Germinal center (tissue), 1 donor: ENCODE measurements around the gene DOCK1.

ENCODE experiments used
- DNase-seq: peaks from one replicate; pipeline ENCODE4 v3.0.0; 2012; ENCODE audit warnings: mixed read lengths, low spot score

Gene DOCK1

GRCh38 chr10:127012071-127012768, 107.0 kb downstream of the DOCK1 start:
- no peak for DNase-seq

DNA sequence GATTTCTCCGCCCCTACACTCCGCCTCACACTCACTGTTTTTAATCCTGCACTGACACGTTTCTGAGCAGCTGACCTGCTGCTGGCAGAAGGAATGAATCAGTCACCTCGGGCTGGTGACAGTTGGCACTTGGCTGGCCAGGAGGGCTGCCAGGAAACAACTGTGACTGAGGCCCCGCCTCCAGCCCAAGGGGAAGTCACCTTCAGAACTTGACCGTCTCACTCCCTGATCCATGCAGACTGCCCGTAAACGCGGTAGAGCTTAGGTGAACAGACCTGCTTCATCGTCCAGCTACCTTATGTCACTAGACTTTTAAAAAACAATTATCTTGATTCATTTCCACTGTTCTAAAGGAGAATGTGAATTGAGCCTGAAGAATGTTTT, 107.5 kb downstream of the DOCK1 start:
- no peak for DNase-seq

DNA sequence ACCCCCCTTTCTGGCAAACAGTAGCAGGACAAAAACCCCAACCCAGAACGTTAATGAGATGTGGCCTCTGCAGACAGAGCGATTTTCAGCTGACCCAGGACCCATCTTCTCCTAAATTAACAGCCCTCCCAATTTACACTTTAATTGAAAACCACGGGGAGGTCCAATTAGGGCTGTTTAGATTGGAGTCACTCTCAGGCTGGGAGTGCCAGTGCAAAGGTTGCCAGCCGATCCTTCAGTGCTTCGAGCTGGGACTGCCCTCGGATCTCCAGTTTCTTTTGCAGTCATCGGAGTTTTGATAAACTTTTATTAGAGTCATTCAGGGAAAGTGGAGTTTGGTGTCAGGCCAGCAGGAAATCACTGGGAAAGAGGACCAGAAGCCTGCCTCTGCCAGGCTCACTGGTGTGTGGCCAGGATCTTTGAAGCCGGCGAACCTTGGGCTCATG, 108.0 kb downstream of the DOCK1 start:
- DNase-seq, result no peak

DNA sequence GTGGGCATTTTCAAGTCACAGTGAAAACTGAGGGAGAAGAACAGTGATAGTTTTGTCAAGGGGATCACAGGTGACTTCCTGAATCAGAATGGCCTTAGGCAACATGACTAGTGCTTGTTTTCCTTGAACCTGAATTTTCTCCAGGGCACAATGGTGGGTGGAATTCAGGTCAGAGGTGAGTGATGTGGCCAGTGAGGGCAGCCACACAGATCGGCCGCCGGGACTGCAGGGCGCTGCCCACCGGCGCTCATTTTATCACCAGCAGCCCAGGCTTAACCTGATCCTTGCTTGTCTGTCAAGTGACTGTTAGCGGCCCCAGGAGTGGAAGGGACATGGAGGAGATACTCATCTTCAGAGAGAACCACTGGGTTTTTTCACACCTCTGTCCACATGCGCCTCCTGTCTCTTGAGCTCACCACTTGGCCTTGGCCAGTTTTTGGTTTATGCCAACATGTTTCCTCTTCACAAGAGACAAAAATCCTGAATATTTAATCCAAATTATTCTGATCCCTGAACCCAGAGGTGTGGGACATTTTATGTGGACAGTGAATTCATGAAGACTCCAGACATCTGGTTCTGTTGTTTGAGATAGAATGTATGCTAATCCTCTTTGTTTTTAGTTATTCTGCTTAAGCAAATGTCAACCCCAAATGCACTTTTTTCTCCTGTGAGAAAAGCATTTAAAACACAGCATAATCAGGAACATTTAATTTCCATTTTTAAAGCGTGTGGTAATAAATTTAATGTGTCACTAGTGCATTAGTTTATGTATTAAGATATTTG, 108.7 kb downstream of the DOCK1 start:
- DNase-seq, result no peak

DNA sequence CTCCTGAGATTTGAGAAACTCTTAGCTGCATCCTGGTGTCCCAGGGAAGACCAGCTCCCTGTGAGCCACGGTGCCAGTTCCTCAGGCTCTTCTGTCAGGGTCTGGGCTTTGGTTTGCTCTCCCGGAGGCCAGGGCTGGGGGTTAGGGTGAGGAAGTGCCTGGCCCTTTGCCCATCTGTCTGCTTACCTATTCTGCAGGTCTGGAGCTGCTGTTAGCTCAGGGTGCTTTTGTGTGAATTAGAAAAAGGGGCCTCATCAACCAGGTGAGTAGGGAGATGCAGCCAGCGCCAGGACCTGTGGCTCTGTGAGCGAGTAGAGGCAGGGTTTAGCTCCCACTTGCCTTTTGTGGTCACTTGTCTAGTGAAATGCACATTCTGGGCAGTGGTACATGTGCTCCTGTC, 109.4 kb downstream of the DOCK1 start:
- no peak for DNase-seq

GRCh38 chr10:127015373-127015772, 110.1 kb downstream of the DOCK1 start:
- DNase-seq, result no peak

DNA sequence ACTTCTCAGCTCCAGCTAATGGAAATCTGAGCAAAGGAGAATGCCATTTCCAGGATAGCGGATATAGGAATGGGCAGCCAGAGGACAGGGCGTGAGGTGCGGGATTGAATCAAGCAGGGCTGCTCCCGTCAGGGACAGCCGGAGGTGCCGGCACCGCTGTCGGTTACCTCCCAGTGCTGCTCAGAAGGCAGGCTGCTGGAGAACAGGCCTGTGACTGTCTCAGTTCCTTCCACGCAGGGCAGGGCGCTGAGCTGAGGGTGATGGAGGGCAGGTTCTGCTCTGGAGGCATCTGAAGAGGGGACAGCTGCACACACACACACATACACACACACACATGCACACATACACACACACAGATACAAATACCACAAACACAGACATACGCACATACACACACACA, 111.1 kb downstream of the DOCK1 start:
- no peak for DNase-seq

- no peak for DNase-seq
These were observed 112.5 kb downstream of the DOCK1 start for GRCh38 chr10:127017541-127018297.

DNA sequence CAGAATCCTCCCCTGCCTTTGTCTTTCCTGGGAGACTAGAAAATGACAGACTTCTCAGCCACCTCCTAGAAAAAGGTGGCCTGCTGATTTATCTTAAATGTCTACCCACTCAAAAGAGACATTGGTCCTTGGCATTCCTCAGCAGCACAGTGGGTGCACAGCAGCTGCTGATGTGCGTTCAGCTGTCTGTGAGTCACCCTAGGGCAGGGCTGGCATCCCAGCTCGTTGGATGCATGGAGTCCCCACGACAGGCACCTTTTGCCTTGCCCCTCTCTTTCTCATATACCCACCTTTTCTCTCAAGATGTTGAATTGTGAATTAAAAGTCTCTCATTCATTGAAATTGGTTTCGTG, 113.0 kb downstream of the DOCK1 start:
- no peak for DNase-seq

GRCh38 chr10:127018766-127019165, 113.5 kb downstream of the DOCK1 start:
- DNase-seq, result no peak

DNA sequence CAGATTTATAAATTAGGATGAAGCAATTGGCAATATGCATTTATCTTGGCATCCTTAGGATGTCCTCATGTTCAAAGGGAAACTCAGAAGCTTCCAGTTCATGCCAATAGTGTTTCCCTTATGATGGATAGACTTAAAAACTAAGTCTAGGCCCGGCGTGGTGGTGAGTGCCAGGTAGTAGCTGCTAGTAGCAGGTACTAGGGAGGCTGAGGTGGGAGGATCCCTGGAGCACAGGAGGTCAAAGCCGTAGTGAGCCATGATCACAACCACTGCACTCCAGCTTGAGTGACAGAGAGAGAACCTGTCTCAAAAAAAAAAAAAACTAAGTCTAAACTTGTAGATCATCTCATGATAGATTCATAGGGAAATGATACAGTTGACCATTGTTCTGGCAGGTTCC, 115.0 kb downstream of the DOCK1 start:
- DNase-seq, result no peak

DNA sequence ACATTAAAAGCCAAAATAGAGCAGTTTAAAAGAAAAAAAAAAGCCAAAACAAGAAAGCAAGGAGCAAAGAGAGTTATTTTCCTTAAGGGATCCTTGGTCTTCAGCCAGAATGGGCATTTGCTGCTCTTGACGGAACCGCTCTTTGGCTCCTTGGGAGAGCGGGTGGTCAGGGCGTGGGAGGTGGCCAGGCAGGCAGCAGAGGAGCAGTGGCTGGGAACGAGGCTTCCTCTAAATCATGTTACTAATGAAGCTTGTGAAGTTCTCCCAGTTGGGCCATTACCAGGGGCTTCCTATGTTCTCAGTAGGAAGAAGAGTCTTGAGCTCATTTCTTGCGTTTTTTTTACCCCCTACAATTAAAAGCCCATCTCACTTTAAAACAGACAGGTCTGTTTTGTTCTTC, 116.6 kb downstream of the DOCK1 start:
- no peak for DNase-seq

DNA sequence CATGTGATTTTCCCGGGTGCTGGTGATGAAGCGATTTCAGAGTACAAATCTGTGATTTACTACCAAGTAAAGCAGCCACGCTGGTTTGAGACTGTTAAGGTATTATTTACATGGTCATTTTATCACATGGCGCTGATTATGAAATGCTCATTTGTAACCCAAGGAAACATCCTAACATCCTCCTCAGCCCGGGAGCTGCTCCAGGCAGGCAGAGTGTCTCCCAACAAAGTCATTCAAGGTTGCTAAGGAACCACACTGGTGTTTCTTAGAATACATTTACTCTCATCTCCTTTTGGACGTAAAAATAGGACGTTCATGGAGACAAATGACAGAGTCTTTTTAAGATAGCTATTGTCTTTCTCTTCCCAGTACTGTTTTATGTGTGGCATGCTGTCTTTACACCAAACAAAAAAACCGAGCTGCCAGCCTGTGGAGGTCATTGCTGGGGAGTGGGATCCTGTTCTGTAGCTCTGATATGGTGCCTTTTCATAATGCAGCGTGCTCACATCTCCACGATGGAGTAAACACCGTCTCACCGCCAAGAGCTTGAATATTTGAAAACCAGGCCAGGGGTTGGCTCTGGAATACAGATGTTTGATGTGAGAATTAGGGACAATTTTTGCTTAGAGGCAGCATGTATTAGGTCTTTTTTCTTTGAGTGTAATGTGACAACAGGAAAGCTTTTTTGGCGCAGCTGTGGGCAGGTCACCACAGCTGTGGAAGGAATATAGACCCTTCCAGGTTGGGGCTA, 119.6 kb downstream of the DOCK1 start:
- DNase-seq, result no peak

GRCh38 chr10:127027786-127028185, 122.6 kb downstream of the DOCK1 start:
- no peak for DNase-seq

GRCh38 chr10:127028556-127028955, 123.3 kb downstream of the DOCK1 start:
- DNase-seq, result no peak

DNA sequence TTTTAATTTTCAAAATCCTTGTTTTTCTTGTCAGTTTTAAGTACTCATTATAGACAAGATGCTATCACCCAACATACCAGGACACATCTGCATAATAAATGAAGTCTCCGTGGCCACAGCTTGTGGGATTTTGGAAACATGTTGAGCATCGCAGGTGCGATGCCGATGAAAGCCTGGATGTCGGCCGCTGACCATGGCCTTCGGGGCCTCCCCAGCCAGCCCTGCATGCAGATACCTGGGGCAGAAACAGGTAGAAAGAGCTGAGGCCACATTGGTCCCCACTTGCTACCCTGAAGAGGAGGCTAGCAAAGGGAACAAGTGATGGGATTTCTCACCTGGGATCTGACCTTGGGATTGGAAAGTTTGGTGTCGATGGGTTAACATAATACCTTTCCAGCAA, 123.8 kb downstream of the DOCK1 start:
- DNase-seq, result no peak

DNA sequence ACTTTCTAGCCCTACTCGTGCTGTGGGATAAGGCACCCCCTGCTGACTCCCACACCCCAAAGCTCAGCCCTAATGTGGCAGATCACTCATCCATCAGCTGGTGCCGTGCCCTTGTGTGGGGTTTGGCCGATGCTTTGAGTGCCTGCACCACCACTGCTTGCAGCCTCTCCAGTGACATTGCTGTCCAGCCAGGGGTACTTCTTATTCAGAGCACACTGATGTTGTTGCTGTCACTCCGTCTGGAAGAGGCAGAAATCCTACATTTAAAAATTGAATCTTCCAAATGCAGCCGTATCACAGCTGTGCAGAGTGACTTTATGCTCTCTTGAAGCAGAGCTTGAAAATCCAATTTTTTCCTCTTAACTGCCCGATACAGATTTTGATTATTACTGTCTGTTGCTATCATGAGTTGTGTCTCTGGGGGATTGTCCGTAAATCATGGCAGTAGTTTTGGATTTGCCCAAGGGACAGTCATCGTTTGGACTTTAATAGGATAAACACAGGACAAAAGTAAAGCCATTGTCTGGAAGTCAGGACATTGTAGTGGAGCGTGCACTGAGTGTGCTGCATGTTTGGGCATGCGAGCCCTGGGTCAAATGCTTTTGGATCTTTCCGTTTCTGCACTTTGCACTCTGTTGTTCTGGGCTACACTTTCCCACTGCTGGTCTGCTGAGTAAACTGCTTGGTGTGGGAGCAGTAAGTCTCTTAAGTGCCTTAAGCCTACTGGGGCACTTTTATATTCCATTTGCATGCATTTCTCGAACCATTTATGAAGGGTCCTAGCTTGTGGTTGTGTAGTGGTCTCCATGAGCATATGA, 128.2 kb downstream of the DOCK1 start:
- no peak for DNase-seq

DNA sequence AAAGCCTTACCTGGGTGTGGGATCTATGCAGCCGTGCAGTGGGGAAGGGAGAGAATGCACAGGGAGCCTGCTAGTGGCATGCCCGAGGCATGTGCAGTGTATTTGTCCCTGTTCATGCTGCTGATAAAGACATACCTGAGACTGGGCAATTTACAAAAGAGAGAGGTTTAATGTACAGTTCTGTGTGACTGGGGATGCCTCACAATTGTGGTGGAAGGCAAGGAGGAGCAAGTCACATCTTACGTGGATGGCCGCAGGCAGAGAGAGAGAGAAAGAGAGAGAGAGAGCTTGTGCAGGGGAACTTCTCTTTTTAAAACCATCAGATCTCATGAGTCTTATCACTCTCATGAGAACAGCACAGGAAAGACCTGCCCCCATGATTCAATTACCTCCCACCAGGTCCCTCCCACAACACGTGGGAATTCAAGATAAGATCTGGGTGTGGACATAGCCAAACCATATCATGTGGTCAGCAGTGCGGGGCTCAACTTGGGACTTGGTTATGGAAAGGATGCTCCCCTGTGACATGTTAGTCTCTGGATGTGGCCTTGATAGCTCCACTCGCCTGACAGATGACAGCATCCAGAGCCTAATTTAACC, 128.9 kb downstream of the DOCK1 start:
- no peak for DNase-seq

DNA sequence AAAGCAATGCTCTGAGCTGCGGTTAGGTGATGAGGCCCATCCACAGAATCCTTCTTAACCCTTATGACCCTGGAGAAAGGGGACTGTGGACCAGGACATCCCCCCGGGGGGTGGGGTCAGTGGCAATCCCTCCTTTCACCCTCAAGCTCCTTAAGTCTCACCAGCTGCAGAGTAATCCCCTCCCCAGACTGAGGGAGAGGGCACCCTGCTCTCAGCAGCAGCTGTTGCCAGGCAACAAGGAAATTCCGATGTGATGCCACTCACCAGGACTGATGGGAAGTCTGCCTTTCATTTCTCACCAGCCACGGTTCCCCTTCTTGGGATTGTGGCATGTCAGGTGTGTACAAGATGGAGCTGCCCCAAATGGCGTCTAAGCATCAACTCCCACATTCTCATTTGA, 129.6 kb downstream of the DOCK1 start:
- no peak for DNase-seq

GRCh38 chr10:127035827-127036226, 130.6 kb downstream of the DOCK1 start:
- no peak for DNase-seq

DNA sequence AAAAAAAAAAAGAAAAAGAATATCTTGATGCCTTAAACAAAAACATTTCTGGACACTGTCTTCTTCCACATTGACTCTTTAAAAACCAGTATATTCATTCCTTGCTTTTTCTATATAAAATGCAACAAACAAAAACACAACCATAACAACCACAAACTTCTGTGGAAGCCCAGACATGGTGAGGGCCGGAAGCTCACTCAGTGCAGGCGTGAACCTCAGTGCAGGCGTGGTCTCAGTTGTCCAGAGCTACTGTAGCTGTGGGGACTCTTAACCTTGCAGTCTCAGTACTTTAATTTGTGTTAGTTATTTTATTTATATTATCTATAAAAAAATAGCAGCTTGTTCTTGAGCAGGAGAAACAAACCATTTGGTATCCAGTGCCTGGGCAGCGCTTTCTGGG, 131.8 kb downstream of the DOCK1 start:
- no peak for DNase-seq
